DOHH2 (cell line): ENCODE measurements around the gene SEMA3D.

Experiments used
- H3F3A ChIP-seq: fragments of 200-600 bp; sonication (generic), shearing (Covaris generic); 2 replicates; pipeline ENCODE4 v1.6.0; 2016; ENCODE audit warnings: antibody characterized with exemption, mild to moderate bottlenecking; ENCODE audit not compliant: control insufficient read depth, insufficient read depth
- H3K27ac ChIP-seq: fragments of 200-600 bp; sonication (generic); 2 replicates; pipeline ENCODE4 v1.5.1; 2014; ENCODE audit warnings: low read depth, mild to moderate bottlenecking, low read length, moderate library complexity
- H3K27me3 ChIP-seq: fragments of 200-600 bp; sonication (generic); 2 replicates; pipeline ENCODE4 v1.6.1; 2014; ENCODE audit warnings: mild to moderate bottlenecking, low read length, mixed read lengths; ENCODE audit not compliant: control insufficient read depth
- H3K36me3 ChIP-seq: fragments of 200-600 bp; sonication (generic); 2 replicates; pipeline ENCODE4 v1.6.1; 2014; ENCODE audit warnings: mild to moderate bottlenecking, low read length, moderate library complexity, mixed read lengths; ENCODE audit not compliant: control insufficient read depth
- H3K4me1 ChIP-seq: fragments of 200-600 bp; sonication (generic); 2 replicates; pipeline ENCODE4 v1.6.1; 2014; ENCODE audit warnings: mild to moderate bottlenecking, low read length, mixed read lengths; ENCODE audit not compliant: control insufficient read depth
- H3K4me2 ChIP-seq: fragments of 200-600 bp; sonication (generic); 2 replicates; pipeline ENCODE4 v1.6.0; 2014; ENCODE audit warnings: mild to moderate bottlenecking, low read length, moderate library complexity
- H3K4me3 ChIP-seq: fragments of 200-600 bp; sonication (generic); 2 replicates; pipeline ENCODE4 v1.5.1; 2014; ENCODE audit warnings: mild to moderate bottlenecking, low read length, mixed read lengths
- H3K79me2 ChIP-seq: fragments of 200-600 bp; sonication (generic); 2 replicates; pipeline ENCODE4 v1.6.1; 2014; ENCODE audit warnings: mild to moderate bottlenecking, low read length, mixed read lengths; ENCODE audit not compliant: control insufficient read depth
- H3K9me2 ChIP-seq: fragments of 200-600 bp; sonication (generic); replicated peaks from 2 replicates; pipeline ENCODE4 v1.6.1; 2014; ENCODE audit warnings: mild to moderate bottlenecking, low read length, mixed read lengths; ENCODE audit not compliant: control insufficient read depth
- H3K9me3 ChIP-seq: fragments of 200-600 bp; sonication (generic); 2 replicates; pipeline ENCODE4 v1.6.1; 2014; ENCODE audit warnings: antibody characterized with exemption, low read length, mixed read lengths; ENCODE audit not compliant: control insufficient read depth, insufficient read depth
- H4K20me1 ChIP-seq: fragments of 200-600 bp; sonication (generic); 2 replicates; pipeline ENCODE4 v1.6.0; 2014; ENCODE audit warnings: low read depth, mild to moderate bottlenecking, antibody characterized with exemption, low read length, moderate library complexity; ENCODE audit not compliant: control insufficient read depth, insufficient read depth
- EZH2phosphoT487 ChIP-seq: fragments of 200-600 bp; sonication (generic); IDR thresholded peaks from 2 replicates; pipeline ENCODE4 v1.6.1; 2017; ENCODE audit warnings: borderline replicate concordance, mild to moderate bottlenecking, antibody characterized with exemption, low read length, moderate library complexity, mixed read lengths
- TF ChIP-seq, protein P1 (sequence below): fragments of 200-600 bp; sonication (generic); IDR thresholded peaks from one replicate; pipeline ENCODE4 v1.5.1; 2014; ENCODE audit warnings: antibody characterized with exemption, mild to moderate bottlenecking, low read depth, low read length; ENCODE audit not compliant: poor library complexity, severe bottlenecking

Gene SEMA3D

DNA sequence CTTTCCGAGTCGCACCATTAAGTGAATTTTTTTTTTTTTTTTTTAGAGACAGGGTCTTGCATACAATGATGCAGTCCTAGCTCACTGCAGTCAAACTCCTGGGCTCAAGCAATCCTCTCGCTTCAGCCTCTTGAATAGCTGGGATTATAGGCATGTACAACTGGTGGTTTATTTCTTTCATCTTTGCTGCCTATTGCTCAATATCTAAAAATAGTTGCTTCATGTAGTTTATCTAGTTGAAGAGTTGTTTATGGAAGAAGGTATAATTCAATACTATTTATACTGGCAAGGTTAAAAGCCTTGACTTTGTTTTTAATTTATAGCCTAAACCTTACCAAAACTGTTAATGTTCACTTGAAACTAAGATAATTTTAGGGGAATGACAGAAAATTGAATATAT lies 66.9 kb downstream of the SEMA3D start:
- no peak for TF ChIP-seq EZH2phosphoT487
- TF ChIP-seq, protein P1, sequence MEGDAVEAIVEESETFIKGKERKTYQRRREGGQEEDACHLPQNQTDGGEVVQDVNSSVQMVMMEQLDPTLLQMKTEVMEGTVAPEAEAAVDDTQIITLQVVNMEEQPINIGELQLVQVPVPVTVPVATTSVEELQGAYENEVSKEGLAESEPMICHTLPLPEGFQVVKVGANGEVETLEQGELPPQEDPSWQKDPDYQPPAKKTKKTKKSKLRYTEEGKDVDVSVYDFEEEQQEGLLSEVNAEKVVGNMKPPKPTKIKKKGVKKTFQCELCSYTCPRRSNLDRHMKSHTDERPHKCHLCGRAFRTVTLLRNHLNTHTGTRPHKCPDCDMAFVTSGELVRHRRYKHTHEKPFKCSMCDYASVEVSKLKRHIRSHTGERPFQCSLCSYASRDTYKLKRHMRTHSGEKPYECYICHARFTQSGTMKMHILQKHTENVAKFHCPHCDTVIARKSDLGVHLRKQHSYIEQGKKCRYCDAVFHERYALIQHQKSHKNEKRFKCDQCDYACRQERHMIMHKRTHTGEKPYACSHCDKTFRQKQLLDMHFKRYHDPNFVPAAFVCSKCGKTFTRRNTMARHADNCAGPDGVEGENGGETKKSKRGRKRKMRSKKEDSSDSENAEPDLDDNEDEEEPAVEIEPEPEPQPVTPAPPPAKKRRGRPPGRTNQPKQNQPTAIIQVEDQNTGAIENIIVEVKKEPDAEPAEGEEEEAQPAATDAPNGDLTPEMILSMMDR: no peak
- H3F3A ChIP-seq: no peaks in the 10 kb centered on the region
- no peaks in the 10 kb centered on the region for H3K36me3 ChIP-seq
- no peaks in the 10 kb centered on the region for H4K20me1 ChIP-seq
- H3K4me2 ChIP-seq: no peak overlapping the region
- no peak overlapping the region for H3K27ac ChIP-seq
- no peaks in the 10 kb centered on the region for H3K4me1 ChIP-seq
- no peaks in the 10 kb centered on the region for H3K9me3 ChIP-seq
- H3K79me2 ChIP-seq: no peaks in the 10 kb centered on the region
- H3K4me3 ChIP-seq: no peak overlapping the region
- no peaks in the 10 kb centered on the region for H3K27me3 ChIP-seq
- H3K9me2 ChIP-seq: no peaks in the 10 kb centered on the region

DNA sequence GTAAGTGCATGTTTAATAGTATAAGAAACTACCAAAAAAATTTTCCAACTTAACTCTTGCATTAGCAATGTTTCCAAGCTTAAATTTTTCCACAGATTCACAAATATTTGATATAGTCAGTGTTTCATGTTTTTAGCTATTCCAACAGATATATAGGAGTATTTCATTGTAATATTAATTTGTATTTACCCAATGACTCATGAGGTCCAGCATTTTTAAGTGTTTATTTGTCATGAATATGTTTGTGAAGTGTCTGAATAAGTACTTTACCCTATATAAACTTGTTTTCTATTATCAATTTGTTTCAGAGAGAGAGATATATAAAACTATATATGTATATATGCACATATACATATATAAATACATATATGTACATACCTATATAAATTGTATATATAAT lies 71.0 kb downstream of the SEMA3D start:
- Histone ChIP-seq H4K20me1 (no peaks in the 10 kb centered on the region), H3K4me1 (no peaks in the 10 kb centered on the region), H3K4me2 (no peak overlapping the region), H3F3A (no peaks in the 10 kb centered on the region), H3K9me2 (no peaks in the 10 kb centered on the region), H3K9me3 (no peaks in the 10 kb centered on the region), H3K79me2 (no peaks in the 10 kb centered on the region), H3K27ac (no peak overlapping the region), H3K36me3 (no peaks in the 10 kb centered on the region), H3K27me3 (no peaks in the 10 kb centered on the region), H3K4me3 (no peak overlapping the region)
- TF ChIP-seq, protein P1: no peak
- TF ChIP-seq EZH2phosphoT487: no peak

DNA sequence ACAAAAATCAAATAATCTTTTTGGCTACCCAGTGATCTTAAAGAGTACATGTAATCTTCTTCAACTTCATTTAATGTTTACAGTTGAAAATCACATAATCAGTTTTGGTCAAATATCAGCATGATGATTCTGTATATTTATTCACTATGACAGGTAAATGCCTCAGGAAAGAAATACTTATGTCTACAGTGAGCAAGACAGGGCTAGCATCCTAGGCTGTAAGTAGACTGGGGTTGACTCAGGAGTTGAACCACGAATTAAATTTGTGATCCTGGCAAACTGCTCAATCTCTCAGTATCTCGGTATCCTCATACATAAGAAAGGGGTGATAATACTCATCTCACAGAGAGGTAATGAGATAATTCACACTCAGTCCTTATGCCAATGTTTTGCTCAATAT lies 71.8 kb downstream of the SEMA3D start:
- Histone ChIP-seq H3K4me2 (no peak overlapping the region), H3F3A (no peaks in the 10 kb centered on the region), H4K20me1 (no peaks in the 10 kb centered on the region), H3K4me3 (no peak overlapping the region), H3K27me3 (no peaks in the 10 kb centered on the region), H3K9me3 (no peaks in the 10 kb centered on the region), H3K79me2 (no peaks in the 10 kb centered on the region), H3K27ac (no peak overlapping the region), H3K4me1 (no peaks in the 10 kb centered on the region), H3K9me2 (no peaks in the 10 kb centered on the region), H3K36me3 (no peaks in the 10 kb centered on the region)
- TF ChIP-seq EZH2phosphoT487: no peak
- TF ChIP-seq, protein P1: no peak

DNA sequence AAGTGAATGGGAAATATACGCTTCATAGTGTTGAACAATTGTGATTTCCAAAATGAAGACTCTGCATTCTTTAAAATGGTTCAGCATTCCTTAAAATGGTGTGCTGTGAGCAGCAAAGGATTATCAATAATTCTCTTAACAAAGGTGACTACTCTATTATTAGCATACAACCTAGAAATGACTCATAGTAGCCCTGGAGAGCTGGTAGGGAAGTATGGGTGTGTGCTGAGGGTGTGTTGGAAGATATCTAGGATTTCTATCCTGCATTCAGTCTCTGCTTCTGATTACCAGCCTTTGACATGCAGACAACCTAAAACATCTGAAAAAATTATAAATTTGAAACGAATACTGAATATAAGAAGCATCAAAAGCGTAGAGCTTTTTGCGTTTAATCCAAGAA lies 72.5 kb downstream of the SEMA3D start:
- Histone ChIP-seq H3K79me2 (no peaks in the 10 kb centered on the region), H3F3A (no peaks in the 10 kb centered on the region), H4K20me1 (no peaks in the 10 kb centered on the region), H3K9me2 (no peaks in the 10 kb centered on the region), H3K4me3 (no peak overlapping the region), H3K27me3 (no peaks in the 10 kb centered on the region), H3K9me3 (no peaks in the 10 kb centered on the region), H3K36me3 (no peaks in the 10 kb centered on the region), H3K27ac (no peak overlapping the region), H3K4me1 (no peaks in the 10 kb centered on the region), H3K4me2 (no peak overlapping the region)
- TF ChIP-seq, protein P1: no peak
- TF ChIP-seq EZH2phosphoT487: no peak
